ENCODE measurements around the gene KIN.

DNA sequence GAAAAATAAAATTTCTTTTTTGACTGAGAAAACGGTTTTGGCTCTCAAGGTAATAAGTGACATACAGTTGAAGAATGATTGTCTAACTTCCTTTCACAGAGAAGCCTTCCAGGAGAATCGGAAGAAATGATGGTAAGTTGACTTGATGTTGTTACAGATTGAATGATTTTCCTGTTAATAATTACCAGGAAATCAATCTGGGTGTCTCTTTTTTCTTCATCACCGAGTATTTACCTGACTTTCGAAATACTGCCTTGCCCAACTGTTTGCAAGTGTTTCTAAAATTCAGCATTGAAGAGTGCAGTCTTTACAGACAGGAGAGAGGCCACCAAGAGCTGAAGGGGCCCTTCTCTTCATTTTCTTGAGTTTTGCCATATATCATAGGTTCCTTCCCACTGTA, 80.7 kb downstream of the KIN start:
- TF ChIP-seq POLR2AphosphoS5 (IDR thresholded peaks at IDR 0.05) (no peak), EP300 (IDR thresholded peaks at IDR 0.05) (no peak), POLR2A (IDR thresholded peaks at IDR 0.05) (no peak)
- TF ChIP-seq, protein P1, sequence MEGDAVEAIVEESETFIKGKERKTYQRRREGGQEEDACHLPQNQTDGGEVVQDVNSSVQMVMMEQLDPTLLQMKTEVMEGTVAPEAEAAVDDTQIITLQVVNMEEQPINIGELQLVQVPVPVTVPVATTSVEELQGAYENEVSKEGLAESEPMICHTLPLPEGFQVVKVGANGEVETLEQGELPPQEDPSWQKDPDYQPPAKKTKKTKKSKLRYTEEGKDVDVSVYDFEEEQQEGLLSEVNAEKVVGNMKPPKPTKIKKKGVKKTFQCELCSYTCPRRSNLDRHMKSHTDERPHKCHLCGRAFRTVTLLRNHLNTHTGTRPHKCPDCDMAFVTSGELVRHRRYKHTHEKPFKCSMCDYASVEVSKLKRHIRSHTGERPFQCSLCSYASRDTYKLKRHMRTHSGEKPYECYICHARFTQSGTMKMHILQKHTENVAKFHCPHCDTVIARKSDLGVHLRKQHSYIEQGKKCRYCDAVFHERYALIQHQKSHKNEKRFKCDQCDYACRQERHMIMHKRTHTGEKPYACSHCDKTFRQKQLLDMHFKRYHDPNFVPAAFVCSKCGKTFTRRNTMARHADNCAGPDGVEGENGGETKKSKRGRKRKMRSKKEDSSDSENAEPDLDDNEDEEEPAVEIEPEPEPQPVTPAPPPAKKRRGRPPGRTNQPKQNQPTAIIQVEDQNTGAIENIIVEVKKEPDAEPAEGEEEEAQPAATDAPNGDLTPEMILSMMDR (IDR thresholded peaks at IDR 0.05) = no peak
